NCI-H1092 (cell line): ENCODE data around the gene CSMD2.
"Not testable (repeated sequence)": the region's sequence is repeated elsewhere in the genome, so short reads cannot be mapped to it uniquely, and the experiment has no call there.

Experiments
- DNase-seq: peaks from one replicate; lab custom pipeline; 2025; lab: John Stamatoyannopoulos, UW

The CSMD2 gene

DNA sequence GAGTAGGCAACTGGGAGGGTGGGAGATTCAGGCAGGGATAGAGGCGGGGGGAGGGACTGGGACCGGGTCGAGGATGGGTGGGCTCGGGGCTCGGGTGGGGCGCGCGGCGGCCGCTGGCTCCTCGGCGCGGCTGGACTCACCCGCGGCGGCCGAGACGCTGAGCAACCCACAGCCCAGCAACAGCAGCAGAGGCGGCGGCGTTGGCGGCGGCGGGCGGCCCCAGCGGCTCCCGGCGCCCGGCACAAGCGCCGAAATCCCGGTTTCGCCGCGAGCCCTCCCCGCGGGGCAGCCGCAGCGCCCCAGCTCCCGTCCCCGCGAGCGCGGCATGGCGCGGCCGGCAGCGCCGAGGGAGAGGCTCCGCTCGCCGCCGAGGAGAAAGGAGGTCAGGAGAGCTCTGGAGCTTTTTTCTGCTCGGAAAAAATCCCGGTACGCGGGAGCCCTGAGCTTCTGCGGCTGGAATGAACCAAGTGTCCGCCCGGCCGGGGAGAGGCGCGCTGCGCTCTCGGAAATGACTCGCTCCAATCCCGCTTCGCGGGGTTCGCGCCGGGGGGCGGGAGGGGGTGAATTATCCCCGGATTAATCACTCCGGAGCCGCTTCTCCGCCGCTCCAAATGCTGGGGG, at the start of gene CSMD2:
Gene CSMD2 (minus strand): TSS at position 460 of the 621 bp plus-strand sequence. CDS start 133 bp downstream, at position 327.
- DNase-seq: peak; percentile 81

- DNase-seq: no peak
These were observed 48.9 kb upstream of the CSMD2 start for GRCh38 chr1:34213956-34214355.

GRCh38 chr1:34212673-34213072, 47.6 kb upstream of the CSMD2 start:
- DNase-seq: no peak

- DNase-seq: no peak
These were observed 34.9 kb upstream of the CSMD2 start for GRCh38 chr1:34199927-34200326.

DNA sequence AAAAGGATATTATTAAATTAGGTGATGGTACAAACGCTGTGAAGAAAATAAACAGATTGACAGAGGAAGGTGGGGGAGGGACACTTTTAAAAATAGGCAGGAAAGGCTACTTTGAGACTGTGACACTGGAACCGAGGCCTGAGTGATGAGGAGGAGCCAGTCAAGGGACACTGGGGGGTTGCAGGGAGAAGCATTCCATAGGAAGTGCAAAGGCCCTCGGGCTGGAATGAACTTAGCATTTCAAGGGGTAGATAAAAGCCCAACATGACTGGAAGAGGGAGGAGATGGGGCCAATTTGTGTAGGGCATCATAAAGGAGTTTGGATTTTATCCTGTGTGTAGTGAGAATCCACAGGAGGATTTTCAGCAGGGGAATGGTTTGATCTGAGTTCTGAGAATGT, 27.6 kb upstream of the CSMD2 start:
- DNase-seq: no peak

DNA sequence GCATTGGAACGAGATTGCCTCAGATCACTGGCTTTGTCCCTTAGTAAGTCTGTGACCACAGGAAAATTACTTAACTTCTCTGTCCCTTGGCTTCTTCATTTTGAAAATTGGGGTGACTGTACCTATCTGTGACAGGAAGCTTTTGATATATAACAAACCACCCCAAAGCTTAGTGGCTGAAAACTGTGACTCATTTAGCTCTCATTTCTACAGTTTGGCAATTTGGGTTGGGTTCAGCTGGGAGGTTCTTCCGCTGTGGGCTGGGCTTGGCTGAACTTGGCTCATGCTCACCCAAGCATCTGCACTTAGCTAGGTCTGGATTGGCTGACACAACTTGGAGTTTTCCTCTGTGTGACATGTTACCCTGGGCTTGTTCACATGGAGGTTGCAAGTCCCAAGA, 25.7 kb upstream of the CSMD2 start:
- no peak for DNase-seq

- no peak for DNase-seq
These were observed 24.0 kb upstream of the CSMD2 start for GRCh38 chr1:34188985-34189384.

GRCh38 chr1:34188418-34188817, 23.4 kb upstream of the CSMD2 start:
- no peak for DNase-seq

DNA sequence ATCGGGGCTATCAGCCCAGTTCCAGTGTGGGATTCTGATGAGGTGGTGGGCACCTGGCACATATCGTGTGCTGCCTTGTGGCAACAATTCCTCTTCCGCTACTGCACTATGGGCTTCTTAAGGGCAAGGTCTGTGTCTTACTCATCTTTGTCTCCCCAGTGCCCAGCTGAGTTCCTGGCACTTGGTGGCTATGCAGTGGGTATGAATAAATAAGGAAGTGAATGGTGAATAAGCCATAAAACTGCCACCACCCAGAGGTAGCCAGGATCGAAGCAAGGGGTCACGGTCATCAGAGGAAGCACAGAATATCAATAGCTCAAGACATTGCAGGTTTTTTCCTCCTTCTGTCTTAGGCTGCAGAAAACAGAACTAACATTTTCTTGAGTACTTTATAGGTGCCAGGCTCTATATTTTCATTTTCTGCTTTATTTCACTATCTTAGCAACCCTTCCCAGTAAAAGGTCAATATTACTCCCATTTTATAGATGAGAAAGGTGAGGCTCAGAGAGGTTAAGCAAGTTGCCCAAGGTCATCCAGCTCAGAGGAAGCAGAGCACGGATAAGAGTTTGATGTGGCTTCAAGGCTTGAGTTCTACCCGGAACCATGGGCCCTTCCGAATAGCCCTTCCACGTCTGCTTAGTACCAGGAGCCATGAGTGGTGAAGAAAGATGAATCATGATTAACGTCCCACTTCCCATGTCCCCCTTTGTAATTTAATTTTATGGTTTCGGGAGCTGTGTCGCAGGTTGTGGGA, 21.9 kb upstream of the CSMD2 start:
- DNase-seq: no peak

GRCh38 chr1:34183381-34183780, 18.4 kb upstream of the CSMD2 start:
- DNase-seq: not testable (repeated sequence)

DNA sequence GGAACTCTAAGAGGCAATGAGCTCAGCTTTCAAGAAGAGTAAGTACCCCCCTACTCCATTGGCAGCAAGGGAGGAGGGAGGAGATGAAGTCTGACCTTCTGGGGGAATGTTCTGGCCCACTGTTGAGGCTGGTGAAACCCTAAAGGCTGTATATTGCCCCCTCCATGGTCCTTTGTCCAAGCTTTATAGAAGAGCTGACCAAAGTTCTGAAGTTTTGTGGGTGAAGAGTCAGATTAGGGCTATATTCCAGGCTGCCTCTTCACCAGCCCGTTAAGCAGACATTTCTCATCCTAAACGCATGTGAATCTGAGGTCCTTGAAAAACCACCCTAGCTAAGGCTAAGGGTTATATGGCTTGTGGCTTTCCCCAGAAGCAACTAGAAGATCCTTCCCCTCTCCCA, 13.0 kb upstream of the CSMD2 start:
- no peak for DNase-seq

DNA sequence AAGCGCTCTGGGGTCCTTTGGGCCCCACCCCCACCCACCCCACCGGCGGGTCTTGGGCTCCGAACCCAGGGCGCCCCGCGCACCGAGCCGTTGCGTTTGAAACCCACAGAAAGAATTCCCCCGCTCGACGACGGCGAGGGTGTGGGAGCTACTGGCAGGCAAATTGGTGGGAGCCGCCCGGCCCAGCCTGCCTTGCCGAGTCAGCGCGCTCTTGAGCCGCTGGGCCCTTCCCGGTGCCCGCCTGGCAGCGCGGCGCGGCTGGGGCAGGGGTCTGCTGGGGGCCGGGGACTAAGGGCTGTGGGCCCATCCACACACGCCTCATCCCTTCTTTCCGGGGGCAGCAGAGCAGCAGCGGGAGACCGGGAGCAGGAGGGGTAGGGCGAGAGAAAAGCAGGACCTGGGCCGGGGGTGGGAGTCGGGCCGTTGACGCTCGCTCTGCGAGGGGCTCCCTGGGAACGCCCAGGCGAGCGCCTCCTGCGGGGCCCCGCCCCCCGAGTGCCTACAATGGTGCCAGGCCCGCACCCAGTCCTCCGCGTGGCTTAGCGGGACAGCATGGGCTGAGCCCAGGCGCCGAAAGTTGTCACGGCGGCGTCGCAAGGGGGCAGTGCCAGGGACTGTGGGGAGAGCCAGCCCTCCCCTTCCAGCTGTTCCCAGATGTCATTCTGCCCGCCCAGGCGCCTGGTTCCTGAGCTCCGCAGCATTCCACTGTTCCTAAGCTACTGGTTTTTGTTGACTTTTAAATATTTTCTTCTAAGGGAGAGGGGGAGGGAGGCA, 12.0 kb upstream of the CSMD2 start, which contains the start of gene C1orf94:
Gene C1orf94 (plus strand): TSS at position 78 of the 774 bp plus-strand sequence. CDS start 883 bp downstream, outside the sequence.
- DNase-seq: no peak

DNA sequence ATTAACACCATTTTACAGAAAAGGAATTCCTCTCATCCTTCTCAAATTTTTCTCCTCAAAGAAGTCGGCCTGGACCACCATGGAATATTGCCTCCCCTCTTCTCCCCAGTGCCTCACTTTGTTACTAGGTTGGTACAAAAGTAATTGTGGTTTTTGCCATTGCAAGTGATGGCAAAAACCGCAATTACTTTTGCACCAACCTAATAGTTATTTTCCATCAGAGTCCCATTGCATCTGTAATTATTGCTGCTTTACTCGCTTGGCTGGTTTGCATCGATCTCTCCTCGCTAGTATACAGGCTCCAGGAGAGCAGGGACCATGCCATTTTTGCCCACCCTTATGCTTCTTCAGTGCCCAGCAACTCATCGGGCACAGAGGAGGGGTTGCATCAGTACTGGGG, 10.7 kb upstream of the CSMD2 start:
- no peak for DNase-seq

DNA sequence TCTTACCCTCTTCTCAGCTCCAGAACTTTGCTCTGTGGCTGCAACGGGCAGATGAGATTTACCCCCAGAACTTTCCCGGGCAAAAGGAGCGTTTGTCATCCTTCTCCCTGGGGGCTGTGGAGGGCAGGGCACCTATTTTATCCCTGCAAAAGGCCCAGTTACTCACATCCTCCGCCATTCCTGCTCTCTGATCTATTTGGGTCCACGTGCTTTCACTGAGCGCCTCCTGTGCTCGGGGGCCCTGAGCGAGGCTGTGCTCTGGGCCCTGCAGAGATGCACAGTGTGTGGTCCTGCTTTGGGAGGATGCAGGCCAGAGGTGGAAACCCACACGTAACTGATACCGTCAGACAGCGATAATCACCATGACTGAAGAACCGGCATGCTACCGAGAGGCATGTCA, 2.4 kb upstream of the CSMD2 start:
- no peak for DNase-seq

DNA sequence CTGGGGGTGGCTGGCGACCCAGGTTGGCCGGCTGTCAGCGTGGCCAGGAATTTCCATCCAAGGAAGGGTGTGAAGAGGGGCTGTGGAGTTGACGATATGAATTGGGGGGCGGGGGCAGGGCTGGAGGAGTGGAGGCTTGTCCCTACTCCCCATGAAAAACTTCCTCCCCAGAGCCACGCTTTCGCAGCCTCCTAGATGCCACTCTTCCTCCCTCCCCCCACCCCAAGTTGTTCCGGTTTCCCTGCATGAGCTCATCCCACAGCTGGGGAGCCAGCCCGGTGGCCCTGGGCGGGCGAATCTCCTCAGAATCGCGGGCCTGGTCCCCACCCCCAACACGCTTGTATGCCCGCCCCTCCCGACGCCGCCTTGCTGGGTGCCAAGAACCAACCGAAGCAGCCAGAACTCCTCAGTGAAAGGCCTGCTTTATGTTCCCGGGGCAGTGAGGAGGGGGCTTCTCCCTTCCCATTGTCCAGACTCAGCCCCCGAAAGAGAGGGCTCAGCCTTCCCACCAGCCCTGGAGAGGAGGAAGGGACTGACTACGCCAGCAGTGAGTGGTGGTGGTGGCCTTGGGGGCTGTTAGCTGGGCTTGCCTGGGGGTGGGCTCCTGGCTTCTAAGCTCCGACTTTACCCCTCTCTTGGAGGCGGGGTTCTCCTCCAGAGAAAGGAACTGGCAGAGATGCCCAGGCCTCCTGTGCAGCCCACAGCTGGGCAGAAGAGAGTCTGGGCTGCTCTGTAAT, 1.8 kb upstream of the CSMD2 start:
- DNase-seq: no peak

- DNase-seq: no peak
These were observed 1.2 kb upstream of the CSMD2 start for GRCh38 chr1:34166191-34166624.

DNA sequence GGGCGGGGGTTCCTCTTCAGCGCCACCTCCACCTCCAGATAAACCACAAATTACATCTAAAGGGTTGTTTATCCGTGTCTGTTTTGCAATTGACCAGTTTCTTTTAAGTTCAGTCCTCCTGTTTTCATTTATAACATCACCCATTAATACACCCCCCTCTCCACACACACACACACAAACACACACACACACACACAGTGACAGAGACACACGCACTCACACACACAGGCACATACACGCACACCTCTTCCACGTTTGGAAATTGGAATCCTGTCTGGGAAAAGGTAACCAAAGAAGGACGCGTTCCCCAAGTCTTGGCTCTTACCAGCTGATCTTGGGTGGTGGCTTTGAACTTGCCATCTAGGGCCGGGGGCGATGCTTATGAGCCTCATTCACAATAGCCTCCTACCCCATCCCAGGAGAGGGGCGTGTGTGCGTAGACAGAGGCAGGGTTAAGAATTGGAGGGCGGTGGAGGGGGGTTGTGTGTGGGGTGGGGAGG, 442 bp upstream of the CSMD2 start:
- no peak for DNase-seq

DNA sequence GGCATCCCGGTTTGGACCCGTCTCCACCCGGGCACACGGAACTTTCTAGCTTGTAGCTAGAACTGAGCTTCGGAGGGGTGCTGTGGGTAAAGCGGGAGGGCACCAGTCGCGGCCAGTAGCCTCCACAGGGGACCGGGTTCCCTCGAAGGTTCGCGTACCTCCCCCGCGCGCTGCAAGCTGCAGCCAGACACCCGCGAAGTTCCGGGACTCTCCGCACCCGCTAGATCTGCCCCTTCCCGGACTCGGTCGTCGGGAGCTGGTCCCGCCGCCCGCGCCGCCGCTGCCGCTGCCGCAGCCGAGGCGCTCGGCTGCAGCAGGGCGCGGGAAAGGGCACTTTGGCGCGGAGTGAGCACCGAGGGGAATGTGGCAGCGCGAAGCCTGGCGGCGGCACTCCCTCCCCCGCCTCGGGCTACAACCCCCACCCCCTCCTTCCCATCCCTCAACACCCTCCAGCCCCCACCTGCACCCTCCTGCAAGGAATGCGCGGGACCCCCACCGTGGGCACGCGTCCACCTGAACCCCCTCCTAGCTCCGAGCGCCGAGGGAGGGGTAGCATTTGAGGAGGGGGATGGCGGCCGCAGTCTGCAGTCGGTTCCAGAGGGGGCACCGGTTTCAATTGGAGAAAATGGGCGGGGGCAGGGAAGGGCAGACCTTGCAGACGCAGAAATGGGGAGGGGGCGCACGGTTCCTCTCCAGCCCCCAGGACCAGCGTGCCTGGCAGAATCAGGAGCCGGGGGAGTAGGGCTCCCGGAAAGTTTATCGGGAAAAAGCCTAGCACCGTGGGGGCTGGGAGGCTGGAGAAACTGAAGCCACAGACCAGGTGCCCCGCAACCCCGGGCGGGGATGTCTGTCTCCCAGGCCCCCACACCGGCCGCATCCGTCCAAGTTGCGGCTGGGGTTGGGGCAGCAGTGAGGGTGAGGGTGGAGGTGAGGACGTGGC, 968 bp downstream of the CSMD2 start:
- DNase-seq: peak; percentile 28

DNA sequence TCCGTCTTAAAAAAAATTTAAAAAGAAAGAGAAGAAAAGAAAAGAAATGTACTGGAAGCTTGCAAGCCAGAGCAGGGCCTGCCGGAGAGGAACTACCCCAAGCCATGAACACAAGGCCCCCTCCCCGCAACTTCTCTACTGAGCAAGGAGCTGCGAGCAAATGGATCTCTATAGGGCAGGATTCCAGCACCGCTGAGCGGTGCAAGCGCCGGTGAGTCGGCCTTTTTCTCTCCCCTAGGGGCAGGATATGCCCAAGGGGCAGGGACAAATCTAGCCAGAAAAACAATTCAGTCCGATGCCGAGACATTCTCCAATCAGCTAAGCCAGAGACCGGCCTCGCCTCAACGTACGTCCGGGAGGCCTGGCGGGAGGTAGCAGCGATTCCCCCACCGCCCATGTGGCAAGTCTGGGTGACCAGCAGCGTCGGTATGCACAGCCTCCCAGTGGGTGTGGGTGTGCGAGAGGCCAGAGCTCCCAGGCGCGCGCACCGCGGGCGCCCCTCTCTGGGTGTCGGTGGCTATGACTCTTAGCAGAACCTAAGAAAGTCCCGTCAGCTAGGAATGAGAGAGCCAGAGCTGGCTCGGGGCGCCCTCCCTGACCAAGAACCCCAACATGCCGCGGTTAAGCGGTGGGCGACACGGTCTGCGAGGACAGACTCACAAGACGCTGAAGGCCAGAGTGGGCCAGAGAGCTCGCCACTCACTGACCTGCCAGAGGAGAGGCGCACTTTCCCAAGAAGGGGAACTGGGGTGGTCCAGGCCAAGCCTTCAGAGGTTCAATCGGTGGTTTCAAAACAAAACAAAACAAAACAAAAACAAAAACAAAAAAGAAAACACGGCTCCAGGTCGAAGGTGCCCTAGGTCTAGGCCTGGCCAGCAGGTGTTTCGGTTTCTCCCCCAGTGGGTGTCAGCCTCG, 1.9 kb downstream of the CSMD2 start:
- DNase-seq: peak; percentile 87

DNA sequence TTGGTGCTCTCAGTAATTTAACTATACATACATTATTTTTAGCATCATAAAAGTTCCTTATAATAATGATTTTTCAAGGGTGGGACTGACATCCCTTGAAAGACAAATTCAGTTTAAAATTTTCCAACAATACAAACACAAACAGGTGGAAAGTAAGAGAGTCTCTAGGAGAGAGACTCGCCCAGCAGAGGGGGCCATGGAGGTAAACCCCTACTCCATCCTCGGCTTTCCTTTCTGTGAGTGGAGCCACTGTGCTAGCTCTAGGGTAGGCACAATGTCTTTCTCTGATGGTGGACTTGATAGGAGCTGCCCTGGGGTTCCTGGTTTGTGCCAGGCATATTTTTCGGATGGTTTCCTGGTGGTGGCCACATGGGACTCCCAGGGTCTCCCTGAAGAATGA, 8.3 kb downstream of the CSMD2 start:
- DNase-seq: no peak
